CD1c-positive myeloid dendritic cell (primary cell): ENCODE data around the gene ACTBL2.
"Not testable (repeated sequence)": the region's sequence is repeated elsewhere in the genome, so short reads cannot be mapped to it uniquely, and the experiment has no call there.

Experiments
- DNase-seq: peaks from one replicate; pipeline ENCODE4 v3.0.0-alpha.2; 2016; ENCODE audit errors: extremely low spot score

Gene ACTBL2

GRCh38 chr5:57494104-57495098 is 11.8 kb upstream of the ACTBL2 start:
- no peak for DNase-seq

- DNase-seq: no peak
Observed at GRCh38 chr5:57493034-57493433, 10.4 kb upstream of the ACTBL2 start.

DNA sequence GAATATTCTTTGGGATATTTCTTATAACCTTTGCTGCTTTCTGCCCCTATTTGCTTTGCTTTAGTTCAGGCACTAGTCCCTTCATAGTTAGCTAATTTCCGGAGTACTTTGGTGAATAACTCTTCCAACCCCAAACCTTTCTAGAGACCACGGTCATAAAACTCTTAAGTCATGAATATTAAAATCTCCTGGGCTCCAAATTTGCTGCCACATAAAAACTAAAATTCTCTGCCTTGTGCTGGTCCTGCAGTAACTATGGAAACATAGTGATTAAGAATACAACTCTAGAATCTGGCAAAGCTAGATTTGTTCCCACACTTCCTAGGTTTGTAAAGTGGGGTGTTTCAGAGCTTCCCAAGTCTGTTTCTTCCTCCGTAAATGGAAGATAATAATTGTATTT is 10.0 kb upstream of the ACTBL2 start:
- no peak for DNase-seq

- no peak for DNase-seq
Observed at GRCh38 chr5:57491369-57491965, 8.9 kb upstream of the ACTBL2 start.

- DNase-seq: no peak
Observed at GRCh38 chr5:57488215-57488955, 5.8 kb upstream of the ACTBL2 start.

- no peak for DNase-seq
Observed at GRCh38 chr5:57486027-57486602, 3.5 kb upstream of the ACTBL2 start.

DNA sequence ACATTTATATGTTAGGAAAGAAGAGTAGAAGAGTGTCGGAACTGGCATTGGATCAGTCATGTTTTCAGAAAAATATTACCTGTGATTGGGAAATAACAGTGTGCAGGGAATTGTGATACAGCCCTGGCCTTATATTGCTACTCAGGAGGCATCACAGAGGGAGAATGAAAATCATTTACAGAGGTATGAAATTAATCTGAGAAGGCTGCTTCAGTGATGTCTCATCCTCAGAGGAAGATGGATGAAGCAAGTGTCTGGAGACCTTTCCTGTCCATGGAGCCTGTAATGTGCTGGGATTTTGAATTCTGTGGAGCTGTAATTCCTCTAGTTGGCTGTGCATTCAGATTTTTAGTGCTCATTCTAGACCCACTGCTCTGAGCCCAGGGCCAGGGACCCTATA is 3.8 kb downstream of the ACTBL2 start:
- DNase-seq: no peak

GRCh38 chr5:57476601-57477056 is 6.0 kb downstream of the ACTBL2 start:
- DNase-seq: no peak

DNA sequence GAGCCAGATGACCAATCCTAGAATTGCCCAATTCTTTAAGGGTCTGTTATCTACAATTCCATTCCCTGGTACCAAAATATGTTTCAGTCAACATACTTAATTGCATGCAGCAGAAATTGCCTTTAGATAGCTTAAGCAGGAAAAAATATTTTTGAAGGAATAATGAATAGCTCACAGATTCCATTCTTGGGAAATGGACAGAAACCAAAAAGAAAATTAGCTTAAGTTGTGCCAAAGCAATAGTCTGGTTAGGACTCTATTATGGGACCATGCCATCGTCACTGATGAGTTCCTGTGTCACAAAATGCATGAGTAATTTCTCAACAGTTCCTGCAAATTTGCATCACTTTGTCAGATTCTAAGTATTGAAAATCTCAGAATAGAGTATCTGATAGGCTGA is 12.3 kb downstream of the ACTBL2 start:
- no peak for DNase-seq

DNA sequence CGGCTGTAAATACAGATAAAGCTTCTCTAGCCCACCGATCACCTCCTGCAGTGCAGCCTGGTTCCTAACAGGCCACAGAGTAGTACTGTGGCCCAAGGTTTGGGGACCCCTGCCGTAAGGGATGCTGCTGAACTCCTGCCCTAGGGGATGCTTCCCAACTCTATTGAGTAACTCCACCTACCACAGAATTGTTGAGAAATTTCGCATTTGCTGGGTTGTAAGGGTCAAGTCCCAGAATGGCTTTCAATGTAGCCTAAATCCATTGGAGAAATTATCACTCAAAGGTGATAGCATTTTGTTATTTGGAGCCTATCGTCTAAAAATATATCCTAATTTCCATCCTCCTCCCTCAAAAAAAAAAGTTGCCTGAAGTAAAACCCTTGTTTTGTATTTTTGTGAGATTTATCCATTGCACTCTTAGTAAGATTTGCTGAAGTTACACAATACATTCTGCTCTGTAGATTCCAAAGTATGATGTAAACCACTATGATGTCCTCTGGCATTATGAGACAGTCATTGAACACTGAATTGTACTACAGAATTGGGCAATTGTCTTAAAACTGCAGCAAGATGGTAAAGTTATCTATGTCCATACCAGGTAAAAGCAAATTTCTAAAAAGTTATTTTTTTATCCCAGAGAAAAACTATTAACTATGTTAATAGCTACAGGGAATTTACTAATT is 14.0 kb downstream of the ACTBL2 start:
- DNase-seq: no peak

DNA sequence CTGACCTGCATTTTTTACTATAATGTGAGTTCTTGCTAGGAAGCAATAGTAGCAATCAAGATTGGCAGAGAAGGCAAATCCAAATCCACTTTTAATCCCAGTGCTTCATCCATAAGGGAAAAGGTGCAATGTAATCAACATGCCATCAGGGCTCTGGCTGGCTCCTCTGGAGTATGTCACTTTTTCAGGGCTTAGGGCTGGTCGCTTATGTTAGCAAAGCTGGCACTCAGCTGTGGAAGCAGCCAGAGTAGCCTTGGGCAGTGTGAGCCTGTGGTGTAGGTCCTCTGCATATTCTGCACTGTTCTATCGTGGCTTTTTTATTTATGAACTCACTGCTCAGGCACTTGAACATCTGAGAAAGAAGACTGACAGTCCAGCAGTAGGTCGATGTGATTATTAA is 16.1 kb downstream of the ACTBL2 start:
- DNase-seq: no peak

DNA sequence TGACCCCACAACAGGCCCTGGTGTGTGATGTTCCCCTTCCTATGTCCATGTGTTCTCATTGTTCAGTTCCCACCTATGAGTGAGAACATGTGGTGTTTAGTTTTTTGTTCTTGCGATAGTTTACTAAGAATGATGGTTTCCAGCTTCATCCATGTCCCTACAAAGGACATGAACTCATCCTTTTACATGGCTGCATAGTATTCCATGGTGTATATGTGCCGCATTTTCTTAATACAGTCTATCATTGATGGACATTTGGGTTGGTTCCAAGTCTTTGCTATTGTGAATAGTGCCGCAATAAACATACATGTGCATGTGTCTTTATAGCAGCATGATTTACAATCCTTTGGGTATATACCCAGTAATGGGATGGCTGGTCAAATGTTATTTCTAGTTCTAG is 22.6 kb downstream of the ACTBL2 start:
- DNase-seq: not testable (repeated sequence)

DNA sequence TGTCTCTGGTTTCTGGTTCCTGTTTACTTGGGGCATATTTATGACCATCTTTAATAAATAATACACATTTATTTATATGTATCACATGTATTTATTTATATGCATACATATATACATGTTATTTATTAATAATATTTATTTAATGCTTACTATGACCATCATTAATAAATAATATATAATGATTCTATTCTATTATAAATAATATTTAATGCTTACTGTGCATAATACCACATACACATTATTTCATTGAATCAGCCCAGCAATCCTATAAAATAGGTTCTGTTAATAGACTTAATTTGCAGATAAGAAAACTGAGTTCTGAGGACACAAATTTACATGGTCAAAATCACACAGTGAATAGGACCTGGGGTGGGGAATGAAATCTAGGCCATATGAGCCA is 24.2 kb downstream of the ACTBL2 start:
- no peak for DNase-seq

GRCh38 chr5:57456531-57457135 is 26.0 kb downstream of the ACTBL2 start:
- DNase-seq: no peak

DNA sequence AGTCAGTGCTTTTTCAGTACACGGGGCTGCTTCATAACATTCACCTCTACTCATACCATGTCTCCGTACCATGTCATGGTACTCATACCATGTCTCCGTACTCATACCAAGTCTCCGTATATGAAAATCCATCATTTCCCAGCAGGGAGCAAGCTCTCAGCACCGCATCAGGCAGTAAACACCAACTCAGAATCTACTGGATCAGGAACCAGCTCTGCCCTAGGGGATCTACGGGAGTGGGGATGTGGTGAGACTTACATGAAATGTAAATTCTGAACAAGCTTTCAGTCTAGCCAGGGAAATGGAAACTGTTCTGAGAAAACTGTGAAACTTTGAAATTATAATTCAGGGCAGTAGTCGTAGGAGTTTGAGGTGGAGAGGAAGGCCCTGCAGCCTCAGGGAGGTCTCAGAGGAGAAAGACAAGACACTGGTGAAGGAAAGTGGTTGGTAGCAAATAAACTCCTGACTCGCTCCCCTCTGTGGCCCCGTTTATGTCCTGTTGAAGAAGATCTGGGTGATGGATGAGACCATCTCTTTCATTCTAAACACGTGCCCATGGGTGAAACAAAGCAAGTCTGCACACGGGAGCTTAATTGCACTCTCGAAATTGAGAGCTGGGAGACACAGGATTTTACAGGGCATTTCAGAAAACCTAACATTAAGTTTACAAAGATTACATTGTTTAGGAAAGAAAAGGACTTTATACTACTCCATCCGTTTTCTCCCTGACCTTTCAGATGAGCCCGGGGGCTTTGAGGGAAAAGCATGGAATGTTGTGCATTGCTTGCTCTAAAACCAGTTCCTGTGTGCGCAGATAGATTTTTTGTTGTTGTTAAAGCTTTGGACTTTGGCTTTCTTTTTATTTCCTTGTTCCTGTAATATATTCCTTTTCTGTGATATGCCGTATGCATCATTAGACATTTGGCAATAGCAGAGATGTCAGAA is 26.8 kb downstream of the ACTBL2 start:
- no peak for DNase-seq

DNA sequence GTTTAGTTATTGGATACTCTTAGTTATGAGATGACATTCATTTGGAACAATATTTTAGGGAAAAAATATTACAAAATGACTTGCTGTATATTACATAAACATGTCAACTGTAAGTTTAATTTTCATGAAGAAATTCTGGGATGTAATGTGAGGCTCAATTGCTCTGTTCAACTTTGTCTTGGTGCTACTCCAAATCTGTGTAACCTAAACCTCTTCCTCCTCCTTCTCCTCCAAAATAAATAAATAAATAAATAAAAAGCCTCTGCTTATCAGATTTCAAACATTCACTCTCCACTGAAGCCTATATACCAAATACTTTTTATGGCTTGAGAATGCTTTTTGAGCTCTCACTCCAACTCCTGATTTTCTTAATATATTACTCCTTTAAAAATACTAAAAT is 27.7 kb downstream of the ACTBL2 start:
- no peak for DNase-seq

GRCh38 chr5:57453728-57454127 is 28.9 kb downstream of the ACTBL2 start:
- DNase-seq: no peak

DNA sequence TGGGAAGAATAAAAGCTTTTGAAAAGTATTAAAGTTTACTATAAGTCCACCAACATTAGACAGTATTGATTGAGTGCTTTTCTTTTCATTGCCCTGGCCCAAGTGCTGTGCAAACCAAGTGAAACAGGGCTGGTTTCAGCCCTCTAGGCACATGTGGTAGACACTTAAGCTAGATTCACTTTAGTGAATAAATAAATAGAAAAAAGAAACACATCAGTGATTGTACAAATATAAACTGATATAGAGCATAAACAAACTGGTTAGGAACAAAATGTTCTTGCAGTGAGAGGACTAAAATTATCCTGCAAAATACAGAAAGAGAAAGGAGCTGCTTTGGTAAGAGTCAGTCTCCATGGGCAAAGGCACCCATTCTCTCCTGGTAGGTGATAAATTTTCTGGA is 29.7 kb downstream of the ACTBL2 start:
- DNase-seq: no peak

DNA sequence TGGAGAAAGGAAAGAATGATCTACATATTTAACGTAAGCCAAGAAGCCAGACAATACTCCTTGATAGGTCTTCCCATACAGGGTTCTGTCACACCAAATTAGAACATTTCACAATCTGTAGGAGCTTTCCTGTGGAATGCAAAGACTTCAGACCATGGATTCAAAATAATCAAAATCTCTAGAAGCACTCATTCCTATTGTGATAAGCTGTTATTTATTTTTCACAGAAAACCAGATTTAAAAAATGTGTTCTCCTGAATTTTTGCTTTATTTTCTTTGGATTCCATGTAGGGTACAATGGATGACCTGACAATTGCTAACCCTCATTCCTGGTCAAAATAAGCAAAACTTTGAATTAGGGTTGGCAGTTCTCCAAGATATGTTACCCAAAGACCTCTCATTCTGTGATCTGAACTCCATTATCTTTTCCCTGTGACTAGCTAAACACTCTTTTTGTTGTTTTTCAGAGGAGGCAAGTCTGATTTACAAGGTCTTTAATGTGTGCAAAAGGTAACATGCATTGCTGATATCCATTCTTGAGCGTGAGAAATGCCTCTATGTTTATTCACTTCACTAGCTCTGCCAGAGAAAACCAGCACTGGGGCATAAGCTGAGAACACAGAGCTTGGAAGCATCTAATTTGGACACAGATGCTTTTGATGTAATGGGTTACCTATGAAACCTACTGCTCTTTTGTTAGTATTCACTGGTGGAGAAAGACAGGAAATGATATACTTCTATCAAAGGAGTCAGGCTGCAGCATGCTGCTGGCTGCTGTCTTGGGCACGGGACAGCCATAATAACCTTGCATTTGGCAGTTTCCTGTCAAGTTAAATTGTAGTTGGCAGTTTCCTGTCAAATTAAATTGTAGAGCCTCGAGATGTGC is 31.4 kb downstream of the ACTBL2 start:
- DNase-seq: no peak
